ENCODE results near the gene NTRK3. TPM values are rescaled to one million over a fixed set of nuclear protein-coding genes. Genes with fewer than 3 reads are reported as not detected.

NTRK3 gene
- total RNA-seq, 1 experiment from 2014 or later: not detected

GRCh38 chr15:88132499-88132898 lies 124.0 kb downstream of the NTRK3 start:
- Histone ChIP-seq H3K27me3 (replicated peaks; ENCODE audit: control insufficient read depth, insufficient read depth, low read length) (no peaks in the 10 kb centered on the region; the same call in 1 of the 2 replicates), H3K36me3 (ENCODE audit: control insufficient read depth, insufficient read depth, low read length) (no peaks in the 10 kb centered on the region), H3K9me3 (no peaks in the 10 kb centered on the region), H3K4me3 (ENCODE audit: low read depth, low read length) (no peak overlapping the region), H3K4me1 (no peaks in the 10 kb centered on the region)
- DNase-seq: no peak
- H3K4me3 Mint-ChIP-seq (ENCODE audit: unreplicated experiment): no peak overlapping the region
- H3K36me3 Mint-ChIP-seq (ENCODE audit: insufficient read depth, unreplicated experiment): no peaks in the 10 kb centered on the region
- POLR2A ChIA-PET: no interaction called here
- intact Hi-C loops (cut with micrococcal nuclease; ENCODE audit: unreplicated experiment): no loop called here
- CTCF ChIA-PET: no interaction called here
- no peak for TF ChIP-seq CTCF (IDR thresholded peaks at IDR 0.05; ENCODE audit: insufficient read depth in 1 of 2, low read depth in 1 of 2, low read length in 1 of 2, severe bottlenecking in 1 of 2, unreplicated experiment in 1 of 2)
- H3K9me3 Mint-ChIP-seq (ENCODE audit: unreplicated experiment): no peaks in the 10 kb centered on the region
- no TSS peak for BruUV-seq (replicated peaks)
- H3K27ac Mint-ChIP-seq (ENCODE audit: unreplicated experiment): no peak overlapping the region
- H3K27me3 Mint-ChIP-seq (ENCODE audit: insufficient read depth, unreplicated experiment): peaks cover 18% of the 10 kb centered on the region
- no peaks in the 10 kb centered on the region for H3K4me1 Mint-ChIP-seq (ENCODE audit: low read depth, unreplicated experiment)

- Histone ChIP-seq H3K9me3 (no peaks in the 10 kb centered on the region), H3K36me3 (ENCODE audit: control insufficient read depth, insufficient read depth, low read length) (no peaks in the 10 kb centered on the region), H3K4me1 (no peaks in the 10 kb centered on the region), H3K27me3 (replicated peaks; ENCODE audit: control insufficient read depth, insufficient read depth, low read length) (no peaks in the 10 kb centered on the region; the same call in 1 of the 2 replicates), H3K4me3 (ENCODE audit: low read depth, low read length) (no peak overlapping the region)
- DNase-seq: no peak
- CTCF ChIA-PET: no interaction called here
- no peak for TF ChIP-seq CTCF (IDR thresholded peaks at IDR 0.05; ENCODE audit: insufficient read depth in 1 of 2, low read depth in 1 of 2, low read length in 1 of 2, severe bottlenecking in 1 of 2, unreplicated experiment in 1 of 2)
- Mint-ChIP-seq H3K4me3 (ENCODE audit: unreplicated experiment) (no peak overlapping the region), H3K9me3 (ENCODE audit: unreplicated experiment) (no peaks in the 10 kb centered on the region), H3K4me1 (ENCODE audit: low read depth, unreplicated experiment) (no peaks in the 10 kb centered on the region), H3K27me3 (ENCODE audit: insufficient read depth, unreplicated experiment) (peaks cover 18% of the 10 kb centered on the region), H3K36me3 (ENCODE audit: insufficient read depth, unreplicated experiment) (no peaks in the 10 kb centered on the region), H3K27ac (ENCODE audit: unreplicated experiment) (no peak overlapping the region)
- no TSS peak for BruUV-seq (replicated peaks)
- POLR2A ChIA-PET: no interaction called here
- intact Hi-C loops (cut with micrococcal nuclease; ENCODE audit: unreplicated experiment): no loop called here
Measured at GRCh38 chr15:88131937-88132336, 124.6 kb downstream of the NTRK3 start.

GRCh38 chr15:88127432-88127790 lies 129.1 kb downstream of the NTRK3 start:
- Histone ChIP-seq H3K27me3 (replicated peaks; ENCODE audit: control insufficient read depth, insufficient read depth, low read length) (no peaks in the 10 kb centered on the region; the same call in 1 of the 2 replicates), H3K36me3 (ENCODE audit: control insufficient read depth, insufficient read depth, low read length) (no peaks in the 10 kb centered on the region), H3K4me1 (no peaks in the 10 kb centered on the region), H3K4me3 (ENCODE audit: low read depth, low read length) (no peak overlapping the region), H3K9me3 (no peaks in the 10 kb centered on the region)
- H3K9me3 Mint-ChIP-seq (ENCODE audit: unreplicated experiment): no peaks in the 10 kb centered on the region
- intact Hi-C loops (cut with micrococcal nuclease; ENCODE audit: unreplicated experiment): no loop called here
- BruUV-seq (replicated peaks): no TSS peak
- no peaks in the 10 kb centered on the region for H3K36me3 Mint-ChIP-seq (ENCODE audit: insufficient read depth, unreplicated experiment)
- ChIA-PET CTCF (no interaction called here), POLR2A (no interaction called here)
- no peaks in the 10 kb centered on the region for H3K4me1 Mint-ChIP-seq (ENCODE audit: low read depth, unreplicated experiment)
- H3K27me3 Mint-ChIP-seq (ENCODE audit: insufficient read depth, unreplicated experiment): peaks cover 17% of the 10 kb centered on the region
- no peak for TF ChIP-seq CTCF (IDR thresholded peaks at IDR 0.05; ENCODE audit: insufficient read depth in 1 of 2, low read depth in 1 of 2, low read length in 1 of 2, severe bottlenecking in 1 of 2, unreplicated experiment in 1 of 2)
- no peak overlapping the region for H3K4me3 Mint-ChIP-seq (ENCODE audit: unreplicated experiment)
- H3K27ac Mint-ChIP-seq (ENCODE audit: unreplicated experiment): no peak overlapping the region
- no peak for DNase-seq

All from Caco-2 (cell line).